Gastroesophageal sphincter (tissue), 3 donors: Measurements from ENCODE around the gene TBC1D9.

Source experiments
- CTCF ChIP-seq, 4 experiments: fragments of 200-600 bp in 2 of 4; fragments of 450-650 bp in 2 of 4; sonication (generic) in 1 of 4; IDR thresholded peaks; one replicate each; pipeline ENCODE4 v1.5.1; 2017 to 2019; ENCODE audit warnings: antibody characterized with exemption in 4 of 4, mild to moderate bottlenecking in 2 of 4, moderate library complexity in 2 of 4
- POLR2A ChIP-seq, 2 donors: fragments of 450-650 bp; IDR thresholded peaks; one replicate each; pipeline ENCODE4 v1.6.1; 2017; ENCODE audit warnings: antibody characterized with exemption in 2 of 2, mild to moderate bottlenecking in 2 of 2, moderate library complexity in 1 of 2

DNA sequence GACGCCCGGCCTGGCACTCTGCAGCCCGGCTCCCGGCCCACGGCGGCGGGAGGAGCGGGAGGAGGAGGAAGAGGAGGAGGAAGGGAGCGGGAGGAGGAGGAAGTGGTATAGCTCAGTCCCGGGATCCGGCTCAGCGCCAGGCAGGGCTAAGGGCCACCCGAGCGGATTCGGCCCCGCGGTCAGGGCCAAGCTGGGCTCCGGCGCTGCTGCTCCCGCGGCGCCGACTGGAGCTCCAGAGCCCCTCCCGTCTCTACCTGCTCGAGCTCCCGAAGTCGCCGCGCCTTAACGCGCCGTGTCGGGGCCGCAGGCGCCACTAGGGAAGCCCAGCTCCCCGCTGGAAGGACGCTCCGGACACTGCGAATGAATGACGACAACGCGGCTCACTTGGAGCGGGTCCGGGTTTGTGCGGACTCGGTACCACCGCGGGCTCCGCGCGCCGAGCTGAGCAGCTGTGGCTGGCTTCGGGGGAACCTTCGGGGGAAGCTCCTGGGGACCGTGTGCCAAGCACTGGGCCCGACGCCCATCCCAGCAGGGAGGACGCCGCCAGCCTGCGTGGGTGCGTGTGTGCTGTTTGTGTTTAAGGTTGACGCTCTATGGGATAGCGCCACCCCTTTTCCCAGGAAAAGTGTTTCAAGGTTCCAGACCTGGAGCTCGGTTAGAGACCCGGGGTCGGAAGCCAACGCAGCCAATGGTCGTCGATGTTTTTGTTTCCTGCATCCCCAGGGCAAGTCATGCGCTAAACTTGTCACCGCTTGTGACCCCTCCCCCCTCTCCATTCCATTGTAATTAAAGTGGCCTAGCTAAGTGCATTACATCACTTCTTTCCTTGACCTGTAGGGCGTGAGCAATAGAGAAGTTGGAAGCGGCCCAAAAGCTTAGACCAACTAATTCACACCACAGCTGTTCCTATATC, at the start of gene TBC1D9:
- peak in 3 of 4 experiments; percentile 21 to 40 (median 29) for TF ChIP-seq CTCF (IDR thresholded peaks at IDR 0.05)
- TF ChIP-seq POLR2A (IDR thresholded peaks at IDR 0.05) = peak; percentile 45 to 54
